MM.1S (cell line): ENCODE results near the gene SLC35F3.

Source experiments
- DNase-seq: peaks from one replicate; pipeline ENCODE4 v3.0.0-alpha.2; 2015
- H2AFZ ChIP-seq: fragments of 300-600 bp; sonication (generic); 2 replicates; pipeline ENCODE4 v1.6.0; 2016; ENCODE audit warnings: antibody characterized with exemption, low read length
- H3F3A ChIP-seq: fragments of 300-600 bp; sonication (generic); 2 replicates; pipeline ENCODE4 v1.6.1; 2016; ENCODE audit warnings: mild to moderate bottlenecking, antibody characterized with exemption, low read length, moderate library complexity, mixed read lengths; ENCODE audit not compliant: insufficient read depth
- H3K27ac ChIP-seq: fragments of 300-600 bp; sonication (generic); 2 replicates; pipeline ENCODE4 v1.5.1; 2016; ENCODE audit warnings: mild to moderate bottlenecking, low read length
- H3K27me3 ChIP-seq: fragments of 300-600 bp; sonication (generic); replicated peaks from 2 replicates; pipeline ENCODE4 v1.6.0; 2016; ENCODE audit warnings: low read length; ENCODE audit not compliant: insufficient read depth
- H3K36me3 ChIP-seq: fragments of 300-600 bp; sonication (generic); replicated peaks from 2 replicates; pipeline ENCODE4 v1.6.1; 2016; ENCODE audit warnings: mild to moderate bottlenecking, low read length, mixed read lengths; ENCODE audit not compliant: insufficient read depth
- H3K4me1 ChIP-seq: fragments of 300-600 bp; sonication (generic); 2 replicates; pipeline ENCODE4 v1.6.1; 2016; ENCODE audit warnings: low read length, mixed read lengths
- H3K4me2 ChIP-seq: fragments of 300-600 bp; sonication (generic); 2 replicates; pipeline ENCODE4 v1.6.0; 2016; ENCODE audit warnings: low read depth, low read length
- H3K4me3 ChIP-seq: fragments of 300-600 bp; sonication (generic); 2 replicates; pipeline ENCODE4 v1.5.1; 2016; ENCODE audit warnings: low read length, mixed read lengths
- H3K79me2 ChIP-seq: fragments of 300-600 bp; sonication (generic); 2 replicates; pipeline ENCODE4 v1.6.1; 2016; ENCODE audit warnings: mixed run types, low read length, mixed read lengths
- H3K9ac ChIP-seq: fragments of 300-600 bp; sonication (generic); 2 replicates; pipeline ENCODE4 v1.6.1; 2016; ENCODE audit warnings: low read length, mixed read lengths
- H3K9me2 ChIP-seq: fragments of 300-600 bp; sonication (generic); replicated peaks from 2 replicates; pipeline ENCODE4 v1.6.1; 2016; ENCODE audit warnings: mild to moderate bottlenecking, low read length, mixed read lengths; ENCODE audit not compliant: insufficient read depth
- H3K9me3 ChIP-seq: fragments of 300-600 bp; sonication (generic); replicated peaks from 2 replicates; pipeline ENCODE4 v1.6.1; 2016; ENCODE audit warnings: mild to moderate bottlenecking, low read length, mixed read lengths; ENCODE audit not compliant: insufficient read depth
- H4K20me1 ChIP-seq: fragments of 300-600 bp; sonication (generic); 2 replicates; pipeline ENCODE4 v1.6.1; 2016; ENCODE audit warnings: mild to moderate bottlenecking, low read length, moderate library complexity, mixed read lengths; ENCODE audit not compliant: insufficient read depth
- EZH2 ChIP-seq: fragments of 300-600 bp; sonication (generic); optimal IDR thresholded peaks from 2 replicates; pipeline ENCODE3; 2017; ENCODE audit warnings: low read depth, mild to moderate bottlenecking, antibody characterized with exemption, low read length, mixed read lengths
- EZH2phosphoT487 ChIP-seq: fragments of 300-600 bp; sonication (generic); IDR thresholded peaks from 2 replicates; pipeline ENCODE4 v1.6.1; 2018; ENCODE audit warnings: antibody characterized with exemption, low read length
- TF ChIP-seq, protein P1 (sequence below): fragments of 300-600 bp; sonication (generic); IDR thresholded peaks from 2 replicates; pipeline ENCODE4 v1.5.1; 2016; ENCODE audit warnings: antibody characterized with exemption, low read length, mixed read lengths

SLC35F3 gene

DNA sequence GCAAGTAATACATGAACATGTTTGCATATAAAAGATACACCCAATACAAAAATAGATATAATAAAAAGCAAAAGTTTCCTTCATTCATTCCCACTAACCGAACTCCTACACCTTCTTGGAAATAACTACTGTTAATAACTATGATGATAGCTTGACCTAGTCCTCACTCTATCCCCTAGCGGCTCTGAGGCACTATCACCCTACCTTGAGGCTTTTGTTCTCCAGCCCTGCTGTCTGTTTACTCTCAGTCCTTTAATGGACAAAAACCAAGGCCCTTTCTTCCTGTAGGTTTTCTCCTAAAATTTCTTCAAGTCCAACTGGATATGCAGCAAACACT is 186.6 kb downstream of the SLC35F3 start:
- no peak for TF ChIP-seq EZH2phosphoT487
- no peak for TF ChIP-seq EZH2
- TF ChIP-seq, protein P1, sequence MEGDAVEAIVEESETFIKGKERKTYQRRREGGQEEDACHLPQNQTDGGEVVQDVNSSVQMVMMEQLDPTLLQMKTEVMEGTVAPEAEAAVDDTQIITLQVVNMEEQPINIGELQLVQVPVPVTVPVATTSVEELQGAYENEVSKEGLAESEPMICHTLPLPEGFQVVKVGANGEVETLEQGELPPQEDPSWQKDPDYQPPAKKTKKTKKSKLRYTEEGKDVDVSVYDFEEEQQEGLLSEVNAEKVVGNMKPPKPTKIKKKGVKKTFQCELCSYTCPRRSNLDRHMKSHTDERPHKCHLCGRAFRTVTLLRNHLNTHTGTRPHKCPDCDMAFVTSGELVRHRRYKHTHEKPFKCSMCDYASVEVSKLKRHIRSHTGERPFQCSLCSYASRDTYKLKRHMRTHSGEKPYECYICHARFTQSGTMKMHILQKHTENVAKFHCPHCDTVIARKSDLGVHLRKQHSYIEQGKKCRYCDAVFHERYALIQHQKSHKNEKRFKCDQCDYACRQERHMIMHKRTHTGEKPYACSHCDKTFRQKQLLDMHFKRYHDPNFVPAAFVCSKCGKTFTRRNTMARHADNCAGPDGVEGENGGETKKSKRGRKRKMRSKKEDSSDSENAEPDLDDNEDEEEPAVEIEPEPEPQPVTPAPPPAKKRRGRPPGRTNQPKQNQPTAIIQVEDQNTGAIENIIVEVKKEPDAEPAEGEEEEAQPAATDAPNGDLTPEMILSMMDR, result no peak

GRCh38 chr1:234091876-234092275 is 187.4 kb downstream of the SLC35F3 start:
- no peak for DNase-seq
- H3K4me3 ChIP-seq, result no peak overlapping the region
- H3K9me2 ChIP-seq, result no peaks in the 10 kb centered on the region
- H3F3A ChIP-seq, result no peaks in the 10 kb centered on the region
- H3K79me2 ChIP-seq, result no peaks in the 10 kb centered on the region
- H3K27me3 ChIP-seq, result no peaks in the 10 kb centered on the region
- H3K27ac ChIP-seq, result no peak overlapping the region
- H3K36me3 ChIP-seq, result no peaks in the 10 kb centered on the region
- no peaks in the 10 kb centered on the region for H3K9me3 ChIP-seq
- H3K4me1 ChIP-seq, result no peaks in the 10 kb centered on the region
- H3K9ac ChIP-seq, result no peak overlapping the region
- no peak overlapping the region for H3K4me2 ChIP-seq
- TF ChIP-seq, protein P1, result no peak
- no peak for TF ChIP-seq EZH2phosphoT487
- TF ChIP-seq EZH2, result no peak
- H4K20me1 ChIP-seq, result no peaks in the 10 kb centered on the region
- H2AFZ ChIP-seq, result no peak overlapping the region

More for the DNA sequence above, 186.6 kb downstream of the SLC35F3 start:
- Histone ChIP-seq H2AFZ (no peak overlapping the region), H3K27me3 (no peaks in the 10 kb centered on the region), H3K9me2 (no peaks in the 10 kb centered on the region), H3K27ac (no peak overlapping the region), H3K36me3 (no peaks in the 10 kb centered on the region), H3K9ac (no peak overlapping the region), H3K4me3 (no peak overlapping the region), H3F3A (no peaks in the 10 kb centered on the region), H4K20me1 (no peaks in the 10 kb centered on the region), H3K9me3 (no peaks in the 10 kb centered on the region), H3K4me2 (no peak overlapping the region), H3K4me1 (no peaks in the 10 kb centered on the region), H3K79me2 (no peaks in the 10 kb centered on the region)
- no peak for DNase-seq

GRCh38 chr1:234093107-234093506 is 188.6 kb downstream of the SLC35F3 start:
- TF ChIP-seq EZH2phosphoT487, result no peak
- TF ChIP-seq, protein P1, result no peak
- no peak for TF ChIP-seq EZH2
- no peak overlapping the region for H3K4me2 ChIP-seq
- no peaks in the 10 kb centered on the region for H3K36me3 ChIP-seq
- H3K9me2 ChIP-seq, result no peaks in the 10 kb centered on the region
- H3K79me2 ChIP-seq, result no peaks in the 10 kb centered on the region
- H3F3A ChIP-seq, result no peaks in the 10 kb centered on the region
- H3K9me3 ChIP-seq, result no peaks in the 10 kb centered on the region
- no peaks in the 10 kb centered on the region for H3K4me1 ChIP-seq
- H2AFZ ChIP-seq, result no peak overlapping the region
- H3K27ac ChIP-seq, result no peak overlapping the region
- H4K20me1 ChIP-seq, result no peaks in the 10 kb centered on the region
- H3K4me3 ChIP-seq, result no peak overlapping the region
- no peaks in the 10 kb centered on the region for H3K27me3 ChIP-seq
- no peak overlapping the region for H3K9ac ChIP-seq
- no peak for DNase-seq

GRCh38 chr1:234093741-234094140 is 189.3 kb downstream of the SLC35F3 start:
- Histone ChIP-seq H3K9me2 (no peaks in the 10 kb centered on the region), H3K9ac (no peak overlapping the region), H3K4me1 (no peaks in the 10 kb centered on the region), H4K20me1 (no peaks in the 10 kb centered on the region), H3K9me3 (no peaks in the 10 kb centered on the region), H3K79me2 (no peaks in the 10 kb centered on the region), H2AFZ (no peak overlapping the region), H3K27me3 (no peaks in the 10 kb centered on the region), H3F3A (no peaks in the 10 kb centered on the region), H3K4me3 (no peak overlapping the region), H3K36me3 (no peaks in the 10 kb centered on the region), H3K4me2 (no peak overlapping the region), H3K27ac (no peak overlapping the region)
- TF ChIP-seq EZH2phosphoT487, result no peak
- TF ChIP-seq, protein P1, result no peak
- TF ChIP-seq EZH2, result no peak
- DNase-seq, result no peak
